Daoy (cell line): ENCODE results near the gene APLN. TPM values are rescaled to one million over a fixed set of nuclear protein-coding genes. Genes with fewer than 3 reads are reported as not detected.

ENCODE experiments used
- DNase-seq: peaks from one replicate; pipeline ENCODE4 v3.0.0-alpha.2; 2015; ENCODE audit warnings: low read depth
- total RNA-seq: library from RNA; depleted of rRNA; stranded (reverse); fragments of >200 nt; shearing (Covaris generic); gene quantifications from 2 replicates; pipeline ENCODE4 v1.2.3, GENCODE V29; 2014; rRNA removed

Gene APLN
- total RNA-seq, 1 experiment from 2014 or later, result 0.34 TPM

- no peak for DNase-seq
Measured at GRCh38 chrX:129597905-129598304, 56.9 kb downstream of the APLN start.

- DNase-seq, result no peak
Measured at GRCh38 chrX:129596077-129596476, 58.7 kb downstream of the APLN start.

Other genes starting within 250 kb of the APLN start
- 25.1 and 26.6 TPM in 2 replicates for gene SMARCA1, start 131.5 kb downstream of the APLN start, total RNA-seq
- 5.6 and 8.9 TPM in 2 replicates for gene OCRL, start 114.7 kb downstream of the APLN start, total RNA-seq
- gene XPNPEP2, start 84.0 kb upstream of the APLN start, total RNA-seq, result not detected in 2 replicates
- not detected in 2 replicates for gene SASH3, start 125.0 kb upstream of the APLN start, total RNA-seq
- gene ZDHHC9, start 188.9 kb upstream of the APLN start, total RNA-seq, result 12.8 and 14.5 TPM in 2 replicates